RWPE2 (cell line): ENCODE data around the gene JAK1.

Experiments used
- ATAC-seq: fragments of 200-7000 bp; cut with Tn5 transposase; 3 replicates; pipeline ENCODE4 v1.9.1; 2021; ENCODE audit warnings: low read depth
- DNase-seq: peaks from one replicate; pipeline ENCODE4 v3.0.0-alpha.2; 2020; ENCODE audit warnings: low spot score
- H3K27ac ChIP-seq: fragments of 450-650 bp; 2 replicates; pipeline ENCODE4 v1.5.1; 2017; ENCODE audit warnings: mild to moderate bottlenecking; ENCODE audit not compliant: poor library complexity, severe bottlenecking
- H3K27me3 ChIP-seq: fragments of 250-450 bp; sonication (Bioruptor Pico); 2 replicates; pipeline ENCODE4 v1.5.1; 2021; ENCODE audit warnings: mild to moderate bottlenecking, moderate library complexity; ENCODE audit not compliant: insufficient read depth, poor library complexity, severe bottlenecking
- H3K36me3 ChIP-seq: fragments of 250-450 bp; sonication (Bioruptor Pico); 2 replicates; pipeline ENCODE4 v1.5.1; 2020; ENCODE audit warnings: low read depth, mild to moderate bottlenecking, moderate library complexity
- H3K4me1 ChIP-seq: fragments of 250-450 bp; sonication (Bioruptor Pico); 2 replicates; pipeline ENCODE4 v1.5.1; 2021; ENCODE audit warnings: mild to moderate bottlenecking, moderate library complexity; ENCODE audit not compliant: insufficient read depth, poor library complexity, severe bottlenecking
- H3K4me3 ChIP-seq: fragments of 250-450 bp; sonication (Bioruptor Pico); 2 replicates; pipeline ENCODE4 v1.5.1; 2021; ENCODE audit warnings: mild to moderate bottlenecking, moderate library complexity; ENCODE audit not compliant: severe bottlenecking
- H3K9me3 ChIP-seq: fragments of 250-450 bp; sonication (Bioruptor Pico); 2 replicates; pipeline ENCODE4 v1.5.1; 2021; ENCODE audit warnings: mild to moderate bottlenecking, moderate library complexity; ENCODE audit not compliant: severe bottlenecking
- TF ChIP-seq, protein P1 (sequence below): fragments of 450-650 bp; IDR thresholded peaks from one replicate; pipeline ENCODE4 v1.5.1; 2017; ENCODE audit warnings: mild to moderate bottlenecking, moderate library complexity; ENCODE audit not compliant: poor library complexity, severe bottlenecking

JAK1 gene

DNA sequence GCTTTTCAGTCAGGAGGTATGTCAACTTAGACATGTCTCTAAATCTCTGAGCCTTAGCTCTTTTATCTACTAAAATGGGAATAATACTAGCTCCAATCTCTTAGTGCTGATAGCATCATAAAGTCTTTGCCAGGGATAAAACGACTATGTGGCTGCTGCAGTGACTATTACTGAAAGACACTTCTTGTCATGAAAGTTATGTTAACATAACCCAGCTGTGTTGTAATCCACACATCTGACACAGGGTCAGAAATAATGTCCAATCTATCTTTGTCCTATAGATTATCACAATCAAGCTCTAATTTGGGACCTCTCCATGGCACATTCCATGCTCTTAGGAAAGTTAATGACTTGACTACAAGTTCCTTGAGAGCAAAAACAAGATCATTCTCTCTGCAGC, 62.8 kb downstream of the JAK1 start:
- Histone ChIP-seq H3K27me3 (no peaks in the 10 kb centered on the region), H3K36me3 (no peaks in the 10 kb centered on the region), H3K27ac (no peak overlapping the region), H3K4me1 (peaks cover 5% of the 10 kb centered on the region), H3K9me3 (no peaks in the 10 kb centered on the region), H3K4me3 (no peak overlapping the region)
- no peak for DNase-seq
- TF ChIP-seq, protein P1, sequence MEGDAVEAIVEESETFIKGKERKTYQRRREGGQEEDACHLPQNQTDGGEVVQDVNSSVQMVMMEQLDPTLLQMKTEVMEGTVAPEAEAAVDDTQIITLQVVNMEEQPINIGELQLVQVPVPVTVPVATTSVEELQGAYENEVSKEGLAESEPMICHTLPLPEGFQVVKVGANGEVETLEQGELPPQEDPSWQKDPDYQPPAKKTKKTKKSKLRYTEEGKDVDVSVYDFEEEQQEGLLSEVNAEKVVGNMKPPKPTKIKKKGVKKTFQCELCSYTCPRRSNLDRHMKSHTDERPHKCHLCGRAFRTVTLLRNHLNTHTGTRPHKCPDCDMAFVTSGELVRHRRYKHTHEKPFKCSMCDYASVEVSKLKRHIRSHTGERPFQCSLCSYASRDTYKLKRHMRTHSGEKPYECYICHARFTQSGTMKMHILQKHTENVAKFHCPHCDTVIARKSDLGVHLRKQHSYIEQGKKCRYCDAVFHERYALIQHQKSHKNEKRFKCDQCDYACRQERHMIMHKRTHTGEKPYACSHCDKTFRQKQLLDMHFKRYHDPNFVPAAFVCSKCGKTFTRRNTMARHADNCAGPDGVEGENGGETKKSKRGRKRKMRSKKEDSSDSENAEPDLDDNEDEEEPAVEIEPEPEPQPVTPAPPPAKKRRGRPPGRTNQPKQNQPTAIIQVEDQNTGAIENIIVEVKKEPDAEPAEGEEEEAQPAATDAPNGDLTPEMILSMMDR, result no peak
- no peak for ATAC-seq

- Histone ChIP-seq H3K4me1 (peaks cover 17% of the 10 kb centered on the region), H3K36me3 (no peaks in the 10 kb centered on the region)
- ATAC-seq, result no peak
These were observed 64.7 kb downstream of the JAK1 start for GRCh38 chr1:64901663-64902062.

DNA sequence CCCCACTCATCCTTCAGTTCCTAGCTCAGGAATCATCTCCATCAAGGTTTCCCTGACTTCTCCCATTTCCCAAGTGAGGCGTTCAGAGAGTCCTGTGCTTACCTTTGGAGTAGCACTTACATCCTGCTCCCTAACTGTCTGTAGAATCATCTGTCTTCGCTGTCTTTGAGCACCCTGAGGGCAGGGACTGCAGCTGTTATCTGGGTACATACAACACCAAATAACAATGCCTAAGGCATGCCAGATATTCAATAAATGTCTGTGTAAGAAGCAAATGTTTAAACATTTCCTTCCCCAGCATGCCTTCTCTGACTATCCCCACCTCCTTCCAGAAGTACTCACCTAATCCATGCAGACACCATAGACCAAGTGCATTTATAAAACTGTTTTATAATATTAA, 65.4 kb downstream of the JAK1 start:
- H3K27me3 ChIP-seq, result no peaks in the 10 kb centered on the region
- TF ChIP-seq, protein P1, result no peak
- H3K27ac ChIP-seq, result no peak overlapping the region
- H3K36me3 ChIP-seq, result no peaks in the 10 kb centered on the region
- ATAC-seq, result no peak
- H3K4me1 ChIP-seq, result peaks cover 17% of the 10 kb centered on the region
- DNase-seq, result no peak
- H3K4me3 ChIP-seq, result no peak overlapping the region
- H3K9me3 ChIP-seq, result no peaks in the 10 kb centered on the region

More at GRCh38 chr1:64901663-64902062, 64.7 kb downstream of the JAK1 start:
- DNase-seq, result no peak
- H3K27ac ChIP-seq, result no peak overlapping the region
- no peaks in the 10 kb centered on the region for H3K27me3 ChIP-seq
- H3K9me3 ChIP-seq, result no peaks in the 10 kb centered on the region
- no peak overlapping the region for H3K4me3 ChIP-seq
- TF ChIP-seq, protein P1, result no peak

- Histone ChIP-seq H3K4me3 (no peak overlapping the region), H3K36me3 (no peaks in the 10 kb centered on the region), H3K27ac (peak overlapping the region; percentile 65), H3K27me3 (no peaks in the 10 kb centered on the region), H3K9me3 (no peaks in the 10 kb centered on the region), H3K4me1 (peaks cover 17% of the 10 kb centered on the region)
- TF ChIP-seq, protein P1, result no peak
- DNase-seq (peak; percentile 74), ATAC-seq (peak; percentile 86)
These were observed 68.1 kb downstream of the JAK1 start for GRCh38 chr1:64898107-64898861.

GRCh38 chr1:64896551-64896950, 69.8 kb downstream of the JAK1 start:
- no peak for ATAC-seq
- TF ChIP-seq, protein P1, result no peak
- Histone ChIP-seq H3K27me3 (no peaks in the 10 kb centered on the region), H3K4me3 (no peak overlapping the region), H3K27ac (no peak overlapping the region), H3K36me3 (no peaks in the 10 kb centered on the region), H3K9me3 (no peaks in the 10 kb centered on the region), H3K4me1 (peaks cover 17% of the 10 kb centered on the region)
- no peak for DNase-seq
